GM12878 (cell line): ENCODE measurements around the gene TSPO. TPM values are rescaled to one million over a fixed set of nuclear protein-coding genes. Genes with fewer than 3 reads are reported as not detected.

ENCODE experiments used
- ATAC-seq: fragments of 200-7000 bp; cut with Tn5 transposase; 3 replicates; pipeline ENCODE4 v1.9.1; 2020; ENCODE audit warnings: mild to moderate bottlenecking, moderate library complexity
- BruUV-seq: library from RNA; stranded (reverse); fragments of 400-500 nt; replicated peaks from 2 replicates; lab custom pipeline; 2021; lab: Mats Ljungman, UMichigan
- CTCF ChIA-PET: fragments of 300-600 bp; sonication (Branson Sonifier 250); formaldehyde crosslinking; extraction: SDS; loops from one replicate; lab custom pipeline; 2021; ENCODE audit warnings: inconsistent platforms; lab: Yijun Ruan, JAX
- POLR2A ChIA-PET: fragments of 350-600 bp; formaldehyde crosslinking; extraction: SDS; loops from one replicate; lab custom pipeline; 2021; ENCODE audit warnings: inconsistent platforms; lab: Charles Lee
- RAD21 ChIA-PET: fragments of 300-600 bp; sonication (Branson Sonifier 250); formaldehyde crosslinking; loops from one replicate; lab custom pipeline; 2023; ENCODE audit warnings: antibody characterized with exemption; ENCODE audit not compliant: unreplicated experiment; lab: Charles Lee
- SMC1A ChIA-PET: fragments of 300-600 bp; sonication (Branson Sonifier 250); formaldehyde crosslinking; loops from one replicate; lab custom pipeline; 2023; ENCODE audit not compliant: unreplicated experiment, uncharacterized antibody; lab: Charles Lee
- DNase-seq: peaks from one replicate; pipeline ENCODE4 v3.0.0-alpha.2; 2011; ENCODE audit warnings: low read depth, low spot score
- FAIRE-seq: peaks from 3 replicates; lab custom pipeline; 2011; peaks lifted over from hg19 to GRCh38; lab: Jason Lieb, UNC
- H2AFZ ChIP-seq: 2 replicates; pipeline ENCODE4 v1.6.0; 2011; ENCODE audit warnings: low read depth, low read length, control low read depth; ENCODE audit not compliant: control insufficient read depth
- H3K27ac ChIP-seq: 2 replicates; pipeline ENCODE4 v1.5.1; 2011; ENCODE audit warnings: control low read depth; ENCODE audit not compliant: control insufficient read depth, insufficient read depth
- H3K27me3 ChIP-seq, 2 experiments: replicated peaks in 1 of 2; 2 replicates each; pipeline versions ENCODE4 v1.6.0 to v1.6.1; 2011; ENCODE audit warnings: low read length in 1 of 2; ENCODE audit not compliant: control insufficient read depth in 2 of 2, insufficient read depth in 2 of 2
- H3K36me3 ChIP-seq, 2 experiments: 2 replicates each; pipeline ENCODE4 v1.5.1; 2011; ENCODE audit warnings: low read length in 1 of 2; ENCODE audit not compliant: control insufficient read depth in 2 of 2, insufficient read depth in 2 of 2
- H3K4me1 ChIP-seq: 2 replicates; pipeline ENCODE4 v1.6.1; 2011; ENCODE audit warnings: mild to moderate bottlenecking, low read length, moderate library complexity, mixed read lengths; ENCODE audit not compliant: control insufficient read depth, insufficient read depth
- H3K4me2 ChIP-seq: 2 replicates; pipeline ENCODE4 v1.6.0; 2011; ENCODE audit warnings: control low read depth; ENCODE audit not compliant: control insufficient read depth, insufficient read depth
- H3K4me3 ChIP-seq: fragments of 200-600 bp; sonication (generic); 2 replicates; pipeline ENCODE4 v1.5.1; 2016
- H3K79me2 ChIP-seq: 2 replicates; pipeline ENCODE4 v1.6.0; 2011; ENCODE audit warnings: low read length; ENCODE audit not compliant: control insufficient read depth, insufficient read depth
- H3K9ac ChIP-seq: 2 replicates; pipeline ENCODE4 v1.8.0; 2011; ENCODE audit warnings: low read length, control low read depth, mixed read lengths; ENCODE audit not compliant: control insufficient read depth, insufficient read depth
- H3K9me3 ChIP-seq: replicated peaks from 3 replicates; pipeline ENCODE4 v1.5.1; 2011; ENCODE audit warnings: mild to moderate bottlenecking, low read length; ENCODE audit not compliant: control insufficient read depth, insufficient read depth
- H4K20me1 ChIP-seq: 2 replicates; pipeline ENCODE4 v1.6.0; 2011; ENCODE audit not compliant: control insufficient read depth, insufficient read depth
- BMI1 ChIP-seq: fragments of 450-650 bp; IDR thresholded peaks from 2 replicates; pipeline ENCODE4 v1.6.1; 2016; ENCODE audit warnings: mild to moderate bottlenecking, moderate library complexity, borderline replicate concordance
- CBFB ChIP-seq: IDR thresholded peaks from 2 replicates; pipeline ENCODE4 v1.6.1; 2016; ENCODE audit warnings: antibody characterized with exemption, low read depth
- CREB1 ChIP-seq: IDR thresholded peaks from 2 replicates; pipeline ENCODE4 v1.6.1; 2012; ENCODE audit warnings: low read depth, mild to moderate bottlenecking, inconsistent platforms
- FOXM1 ChIP-seq: IDR thresholded peaks from 2 replicates; pipeline ENCODE4 v1.6.1; 2012; ENCODE audit warnings: low read depth, mild to moderate bottlenecking, inconsistent platforms, low read length, moderate library complexity
- NFYB ChIP-seq: IDR thresholded peaks from 2 replicates; pipeline ENCODE4 v1.6.1; 2011; ENCODE audit warnings: low read depth, mild to moderate bottlenecking, low read length, improper control_type of control experiment, moderate library complexity; ENCODE audit not compliant: insufficient read depth
- RELB ChIP-seq: fragments of 450-650 bp; IDR thresholded peaks from 2 replicates; pipeline ENCODE4 v1.6.1; 2017; ENCODE audit warnings: low read depth, mild to moderate bottlenecking, moderate library complexity
- SMAD5 ChIP-seq: IDR thresholded peaks from 2 replicates; pipeline ENCODE4 v1.6.1; 2016; ENCODE audit warnings: antibody characterized with exemption, low read depth
- ZBTB40 ChIP-seq: fragments of 450-650 bp; IDR thresholded peaks from 2 replicates; pipeline ENCODE4 v1.6.1; 2016; ENCODE audit warnings: mild to moderate bottlenecking, moderate library complexity, borderline replicate concordance
- WGBS: methylation state at CpG from one replicate; pipeline ENCODE4 v1.1.6; 2016; ENCODE audit warnings: low lambda C conversion rate; ENCODE audit not compliant: insufficient replicate concordance, insufficient coverage; ENCODE audit errors: missing lambda C conversion rate; 5-methylcytosine and 5-hydroxymethylcytosine counted together
- in situ Hi-C: fragments of 300-500 bp; cut with MboI; formaldehyde crosslinking; loops from 9 replicates; pipeline ENCODE4 v1.14.3; 2018; ENCODE audit warnings: mixed read lengths
- intact Hi-C: fragments of 100-400 bp; cut with micrococcal nuclease; formaldehyde crosslinking; loops from one replicate; pipeline ENCODE4 v1.14.2; 2022; ENCODE audit not compliant: unreplicated experiment
- polyA plus RNA-seq, 11 experiments: library from polyadenylated mRNA; depleted of rRNA in 4 of 11; unstranded in 6 of 11; stranded (reverse) in 5 of 11; fragments of >200 nt; fragmentation: Nextera tagmentation in 4 of 11; fragmentation: Illumina TruSeq in 1 of 11; extraction: Ambion mirVana in 4 of 11; extraction: Trizol in 1 of 11; gene quantifications; 1 replicate in 1 of 11; 2 replicates in 10 of 11; pipeline versions ENCODE4 v1.2.1 to v1.2.3, GENCODE V29; 2011 to 2016; ENCODE audit warnings: inconsistent platforms in 2 of 11, missing spikeins in 2 of 11, low read depth in 1 of 11
- total RNA-seq, 4 experiments: library from RNA; depleted of rRNA in 3 of 4; stranded (reverse); fragments of >200 nt in 3 of 4; fragmentation: Illumina TruSeq in 1 of 4; extraction: Trizol in 1 of 4; gene quantifications; 2 replicates each; pipeline versions ENCODE4 v1.2.1 to v1.2.3, GENCODE V29; 2013 to 2021

The TSPO gene
- total and polyA plus RNA-seq, 10 of the 15 experiments (the other 5 are each of a cell fraction or from before 2014, with no cell fraction given), result 1.4 to 50.5 (median 18.8) TPM

- RAD21 ChIA-PET, result no interaction called here
- intact Hi-C loops (no loop called here), in situ Hi-C loops (no loop called here)
- Histone ChIP-seq H4K20me1 (no peaks in the 10 kb centered on the region), H3K4me3 (no peak overlapping the region), H3K4me2 (no peak overlapping the region), H3K4me1 (peaks cover 15% of the 10 kb centered on the region), H3K27me3 (no peaks in the 10 kb centered on the region), H3K27ac (no peak overlapping the region), H3K9me3 (no peaks in the 10 kb centered on the region), H3K79me2 (no peaks in the 10 kb centered on the region), H2AFZ (no peak overlapping the region), H3K36me3 (peaks cover 6 to 25% of the 10 kb centered on the region in 2 experiments), H3K9ac (no peak overlapping the region)
- DNase-seq (no peak), FAIRE-seq (no peak), ATAC-seq (no peak)
- SMC1A ChIA-PET, result no interaction called here
- 87% methylated on average over 9 of the region's 9 CpGs for WGBS
- no peak for TF ChIP-seq NFYB
- no peak for TF ChIP-seq BMI1
- TF ChIP-seq ZBTB40, result no peak
- TF ChIP-seq FOXM1, result no peak
- no peak for TF ChIP-seq CREB1
- no peak for TF ChIP-seq RELB
- no peak for TF ChIP-seq SMAD5
- TF ChIP-seq CBFB, result no peak
- CTCF ChIA-PET, result no interaction called here
- POLR2A ChIA-PET, result no interaction called here
- no TSS peak for BruUV-seq
These were observed 18.0 kb upstream of the TSPO start for GRCh38 chr22:43133401-43133800.
